ENCODE results near the gene HYAL2. TPM values are rescaled to one million over a fixed set of nuclear protein-coding genes. Genes with fewer than 3 reads are reported as not detected.

The HYAL2 gene
- total and polyA plus RNA-seq, 9 donors = 10.9 to 81.6 (median 41.2) TPM

- Histone ChIP-seq H3K27ac (peak overlapping the region; percentile 71 to 95), H3K4me3 (peak overlapping the region; percentile 65), H3K27me3 (no peaks in the 10 kb centered on the region), H3K9me3 (no peaks in the 10 kb centered on the region), H3K36me3 (no peaks in the 10 kb centered on the region), H3K4me1 (ENCODE audit: insufficient read depth) (peaks cover 22% of the 10 kb centered on the region)
- DNase-seq = no peak
- TF ChIP-seq CTCF (IDR thresholded peaks at IDR 0.05) = no peak
- peak; percentile 42 for TF ChIP-seq POLR2A (IDR thresholded peaks at IDR 0.05)
- TF ChIP-seq EP300 (IDR thresholded peaks at IDR 0.05) = no peak
- intact Hi-C loops (cut with DNase I) = loop anchor here in 1 of 4 donors (10.0 kb wide), 1 partner anchor 57 kb away; the partner anchor contains the start of gene SEMA3B
- 2 to 6% (median 2%) methylated on average over 13 to 14 of the region's 14 CpGs for WGBS, 3 donors
Measured at GRCh38 chr3:50322115-50322385, 495 bp downstream of the HYAL2 start.

- Histone ChIP-seq H3K9me3 (no peaks in the 10 kb centered on the region), H3K4me3 (peak overlapping the region; percentile 65), H3K27ac (peak overlapping the region; percentile 71 to 95), H3K27me3 (no peaks in the 10 kb centered on the region), H3K4me1 (ENCODE audit: insufficient read depth) (peaks cover 22% of the 10 kb centered on the region), H3K36me3 (no peaks in the 10 kb centered on the region)
- intact Hi-C loops (cut with DNase I) = loop anchor here in 2 of 4 donors (2.0 to 10.0 kb wide), 2 partner anchors 19 to 57 kb away; partner anchors contain the start of genes HYAL1 (in 1 of the 2) and SEMA3B (in 1 of the 2)
- TF ChIP-seq EP300 (IDR thresholded peaks at IDR 0.05) = no peak
- TF ChIP-seq CTCF (IDR thresholded peaks at IDR 0.05) = peak; percentile 46 to 61 (median 46)
- TF ChIP-seq POLR2A (IDR thresholded peaks at IDR 0.05) = peak; percentile 65
- DNase-seq = peak; percentile 90 to 93 (median 90)
- WGBS, 3 donors = 0 to 2% (median 1%) methylated on average over 30 to 59 of the region's 59 CpGs
Measured at GRCh38 chr3:50321336-50322114, 1.0 kb downstream of the HYAL2 start.

- Histone ChIP-seq H3K4me3 (peak overlapping the region; percentile 65), H3K27ac (peak overlapping the region; percentile 71 to 95), H3K4me1 (ENCODE audit: insufficient read depth) (peaks cover 22% of the 10 kb centered on the region), H3K27me3 (no peaks in the 10 kb centered on the region), H3K36me3 (no peaks in the 10 kb centered on the region), H3K9me3 (no peaks in the 10 kb centered on the region)
- intact Hi-C loops (cut with DNase I) = loop anchor here in 2 of 4 donors (2.0 to 10.0 kb wide), 2 partner anchors 18 to 56 kb away; partner anchors contain the start of genes HYAL1 (in 1 of the 2) and SEMA3B (in 1 of the 2)
- WGBS, 3 donors = 0 to 1% (median 1%) methylated on average over 21 to 44 of the region's 45 CpGs
- DNase-seq = peak; percentile 81 to 89 (median 85)
- no peak for TF ChIP-seq POLR2A (IDR thresholded peaks at IDR 0.05)
Measured at GRCh38 chr3:50320853-50321335, 1.7 kb downstream of the HYAL2 start.

- Histone ChIP-seq H3K9me3 (no peaks in the 10 kb centered on the region), H3K4me1 (ENCODE audit: insufficient read depth) (peaks cover 22% of the 10 kb centered on the region), H3K36me3 (no peaks in the 10 kb centered on the region), H3K27ac (no peak overlapping the region), H3K4me3 (peak overlapping the region; percentile 65), H3K27me3 (no peaks in the 10 kb centered on the region)
- no peak for TF ChIP-seq POLR2A (IDR thresholded peaks at IDR 0.05)
- TF ChIP-seq EP300 (IDR thresholded peaks at IDR 0.05) = no peak
- TF ChIP-seq CTCF (IDR thresholded peaks at IDR 0.05) = no peak
- DNase-seq = peak in 2 of 5 donors; percentile 51
- WGBS, 3 donors = 75 to 80% (median 76%) methylated on average over 28 to 29 of the region's 29 CpGs
- intact Hi-C loops (cut with DNase I) = loop anchor here in 2 of 4 donors (2.0 to 10.0 kb wide), 2 partner anchors 17 to 55 kb away; partner anchors contain the start of genes HYAL1 (in 1 of the 2) and SEMA3B (in 1 of the 2)
Measured at GRCh38 chr3:50319894-50320625, 2.5 kb downstream of the HYAL2 start.

All from ovary (tissue), 9 donors.